HCT116 (cell line): ENCODE data around the gene DFFA.

Source experiments
- CTCF ChIP-seq, 3 experiments: fragments of 200-600 bp in 1 of 3; sonication (generic) in 1 of 3; IDR thresholded peaks in 2 of 3; conservative IDR thresholded peaks in 1 of 3; 2 replicates each; pipeline ENCODE4 v1.5.1; 2012 to 2017; ENCODE audit warnings: low read depth in 2 of 3, low read length in 2 of 3, antibody characterized with exemption in 1 of 3, borderline replicate concordance in 1 of 3, control low read depth in 1 of 3, mild to moderate bottlenecking in 1 of 3, mixed read lengths in 1 of 3, mixed run types in 1 of 3, moderate library complexity in 1 of 3; ENCODE audit not compliant: insufficient read depth in 1 of 3
- POLR2AphosphoS5 ChIP-seq: IDR thresholded peaks from 2 replicates; pipeline ENCODE4 v1.6.1; 2011; ENCODE audit warnings: mild to moderate bottlenecking, low read depth, low read length, moderate library complexity
- RAD21 ChIP-seq: IDR thresholded peaks from 2 replicates; pipeline ENCODE4 v1.6.1; 2012; ENCODE audit warnings: low read depth, mild to moderate bottlenecking
- REST ChIP-seq: IDR thresholded peaks from 2 replicates; pipeline ENCODE4 v1.6.1; 2012; ENCODE audit warnings: low read depth
- SIN3A ChIP-seq: IDR thresholded peaks from 2 replicates; pipeline ENCODE4 v1.6.1; 2012; ENCODE audit warnings: low read depth
- TCF7L2 ChIP-seq: IDR thresholded peaks from 2 replicates; pipeline ENCODE4 v1.7.0; 2011; ENCODE audit warnings: borderline replicate concordance, inconsistent platforms; ENCODE audit not compliant: insufficient read depth, insufficient read length; ENCODE audit errors: extremely low read depth
- YY1 ChIP-seq: IDR thresholded peaks from 2 replicates; pipeline ENCODE4 v1.6.1; 2011; ENCODE audit warnings: low read length, low read depth, moderate library complexity, mild to moderate bottlenecking; ENCODE audit not compliant: insufficient replicate concordance; ENCODE audit errors: extremely low read depth
- ZFX ChIP-seq: fragments of 450-650 bp; IDR thresholded peaks from 2 replicates; pipeline ENCODE4 v1.6.1; 2017

GRCh38 chr1:10484521-10484920, 12.2 kb upstream of the DFFA start:
- TF ChIP-seq SIN3A (no peak), CTCF (IDR thresholded peaks at IDR 0.05 in 2 of 3, conservative IDR thresholded peaks at IDR 0.05 in 1 of 3; ENCODE audit: borderline replicate concordance in 1 of 3, insufficient read depth in 1 of 3, low read depth in 2 of 3, low read length in 2 of 3) (no peak), ZFX (no peak), POLR2AphosphoS5 (no peak), REST (no peak), YY1 (no peak), RAD21 (no peak), TCF7L2 (no peak)
